ENCODE results near the gene MAN1C1. TPM values are rescaled to one million over a fixed set of nuclear protein-coding genes. Genes with fewer than 3 reads are reported as not detected.

Gene MAN1C1
- total RNA-seq, 1 experiment from 2014 or later, result 1.2 TPM

DNA sequence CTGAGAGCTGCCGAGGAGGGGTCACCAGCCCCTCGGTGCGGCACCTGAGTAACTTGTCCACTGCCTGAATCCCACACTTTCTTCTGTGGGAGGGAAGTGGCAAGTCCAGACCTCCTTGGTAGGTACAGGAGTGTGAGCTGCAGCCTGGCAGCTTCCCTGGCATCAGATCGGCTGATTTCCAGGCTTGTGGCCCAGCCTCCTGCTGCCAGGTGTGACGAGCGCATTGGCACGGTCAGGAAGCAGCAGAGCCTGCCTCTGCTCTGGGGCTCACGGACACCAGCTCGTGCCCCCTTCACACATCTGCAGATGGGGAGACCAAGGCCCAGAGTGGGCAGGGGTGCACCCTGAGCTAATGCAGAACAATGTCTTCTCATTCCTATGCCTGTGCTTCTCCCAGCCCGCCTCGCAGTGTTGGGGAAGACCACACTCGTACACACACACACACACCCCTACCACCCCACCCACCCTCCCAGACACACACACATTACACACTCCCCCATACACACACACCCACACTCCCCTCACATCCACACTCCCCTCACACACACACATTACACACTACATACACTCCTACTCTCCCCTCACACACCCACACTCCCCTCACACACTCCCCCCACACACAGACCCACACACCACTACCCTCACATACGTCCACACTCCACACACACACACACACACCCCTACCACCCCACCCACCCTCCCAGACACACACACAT, 150.3 kb downstream of the MAN1C1 start:
- no peak for DNase-seq (ENCODE audit: low read depth, low spot score)
- TF ChIP-seq POLR2A (IDR thresholded peaks at IDR 0.05; ENCODE audit: borderline replicate concordance, extremely low read depth, insufficient read depth, insufficient read length) (no peak), EGR1 (IDR thresholded peaks at IDR 0.05; ENCODE audit: low read depth) (no peak), ZNF274 (IDR thresholded peaks at IDR 0.05; ENCODE audit: low read depth, low read length) (no peak), CEBPB (IDR thresholded peaks at IDR 0.05; ENCODE audit: low read depth) (no peak), CBX3 (IDR thresholded peaks at IDR 0.05; ENCODE audit: low read depth) (no peak), RAD21 (IDR thresholded peaks at IDR 0.05; ENCODE audit: low read depth) (no peak)
- TF ChIP-seq, protein P1, sequence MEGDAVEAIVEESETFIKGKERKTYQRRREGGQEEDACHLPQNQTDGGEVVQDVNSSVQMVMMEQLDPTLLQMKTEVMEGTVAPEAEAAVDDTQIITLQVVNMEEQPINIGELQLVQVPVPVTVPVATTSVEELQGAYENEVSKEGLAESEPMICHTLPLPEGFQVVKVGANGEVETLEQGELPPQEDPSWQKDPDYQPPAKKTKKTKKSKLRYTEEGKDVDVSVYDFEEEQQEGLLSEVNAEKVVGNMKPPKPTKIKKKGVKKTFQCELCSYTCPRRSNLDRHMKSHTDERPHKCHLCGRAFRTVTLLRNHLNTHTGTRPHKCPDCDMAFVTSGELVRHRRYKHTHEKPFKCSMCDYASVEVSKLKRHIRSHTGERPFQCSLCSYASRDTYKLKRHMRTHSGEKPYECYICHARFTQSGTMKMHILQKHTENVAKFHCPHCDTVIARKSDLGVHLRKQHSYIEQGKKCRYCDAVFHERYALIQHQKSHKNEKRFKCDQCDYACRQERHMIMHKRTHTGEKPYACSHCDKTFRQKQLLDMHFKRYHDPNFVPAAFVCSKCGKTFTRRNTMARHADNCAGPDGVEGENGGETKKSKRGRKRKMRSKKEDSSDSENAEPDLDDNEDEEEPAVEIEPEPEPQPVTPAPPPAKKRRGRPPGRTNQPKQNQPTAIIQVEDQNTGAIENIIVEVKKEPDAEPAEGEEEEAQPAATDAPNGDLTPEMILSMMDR (IDR thresholded peaks at IDR 0.05 in 2 of 3, conservative IDR thresholded peaks at IDR 0.05 in 1 of 3; ENCODE audit: borderline replicate concordance in 1 of 3, insufficient read depth in 1 of 3, low read depth in 2 of 3, low read length in 2 of 3), result no peak
- TF ChIP-seq, protein P2, sequence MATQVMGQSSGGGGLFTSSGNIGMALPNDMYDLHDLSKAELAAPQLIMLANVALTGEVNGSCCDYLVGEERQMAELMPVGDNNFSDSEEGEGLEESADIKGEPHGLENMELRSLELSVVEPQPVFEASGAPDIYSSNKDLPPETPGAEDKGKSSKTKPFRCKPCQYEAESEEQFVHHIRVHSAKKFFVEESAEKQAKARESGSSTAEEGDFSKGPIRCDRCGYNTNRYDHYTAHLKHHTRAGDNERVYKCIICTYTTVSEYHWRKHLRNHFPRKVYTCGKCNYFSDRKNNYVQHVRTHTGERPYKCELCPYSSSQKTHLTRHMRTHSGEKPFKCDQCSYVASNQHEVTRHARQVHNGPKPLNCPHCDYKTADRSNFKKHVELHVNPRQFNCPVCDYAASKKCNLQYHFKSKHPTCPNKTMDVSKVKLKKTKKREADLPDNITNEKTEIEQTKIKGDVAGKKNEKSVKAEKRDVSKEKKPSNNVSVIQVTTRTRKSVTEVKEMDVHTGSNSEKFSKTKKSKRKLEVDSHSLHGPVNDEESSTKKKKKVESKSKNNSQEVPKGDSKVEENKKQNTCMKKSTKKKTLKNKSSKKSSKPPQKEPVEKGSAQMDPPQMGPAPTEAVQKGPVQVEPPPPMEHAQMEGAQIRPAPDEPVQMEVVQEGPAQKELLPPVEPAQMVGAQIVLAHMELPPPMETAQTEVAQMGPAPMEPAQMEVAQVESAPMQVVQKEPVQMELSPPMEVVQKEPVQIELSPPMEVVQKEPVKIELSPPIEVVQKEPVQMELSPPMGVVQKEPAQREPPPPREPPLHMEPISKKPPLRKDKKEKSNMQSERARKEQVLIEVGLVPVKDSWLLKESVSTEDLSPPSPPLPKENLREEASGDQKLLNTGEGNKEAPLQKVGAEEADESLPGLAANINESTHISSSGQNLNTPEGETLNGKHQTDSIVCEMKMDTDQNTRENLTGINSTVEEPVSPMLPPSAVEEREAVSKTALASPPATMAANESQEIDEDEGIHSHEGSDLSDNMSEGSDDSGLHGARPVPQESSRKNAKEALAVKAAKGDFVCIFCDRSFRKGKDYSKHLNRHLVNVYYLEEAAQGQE (IDR thresholded peaks at IDR 0.05; ENCODE audit: low read depth), result no peak
- TF ChIP-seq, protein P3, sequence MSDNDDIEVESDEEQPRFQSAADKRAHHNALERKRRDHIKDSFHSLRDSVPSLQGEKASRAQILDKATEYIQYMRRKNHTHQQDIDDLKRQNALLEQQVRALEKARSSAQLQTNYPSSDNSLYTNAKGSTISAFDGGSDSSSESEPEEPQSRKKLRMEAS (IDR thresholded peaks at IDR 0.05), result no peak
- H3K4me1 ChIP-seq (ENCODE audit: control insufficient read depth in 1 of 2, insufficient read depth in 2 of 2, low read length in 2 of 2), result no peaks in the 10 kb centered on the region
- H3K4me3 ChIP-seq (replicated peaks in 1 of 2; ENCODE audit: low read depth in 1 of 2, low read length in 2 of 2), result no peak overlapping the region
- H3K9me3 ChIP-seq (ENCODE audit: control insufficient read depth in 1 of 2, insufficient read depth in 1 of 2, low read depth in 1 of 2, low read length in 2 of 2), result no peaks in the 10 kb centered on the region
- no peaks in the 10 kb centered on the region for H3K9me2 ChIP-seq (ENCODE audit: insufficient read depth)
- no peak overlapping the region for H2AFZ ChIP-seq (ENCODE audit: low read depth, low read length, poor library complexity, severe bottlenecking)
- no TSS peak for BruUV-seq (replicated peaks)
- no peaks in the 10 kb centered on the region for H3K27me3 ChIP-seq (ENCODE audit: insufficient read depth, low read length)
- RAD21 ChIA-PET (ENCODE audit: low non-redundant PET in 1 of 2, low total read pairs in 2 of 2, uncharacterized antibody in 2 of 2, unreplicated experiment in 2 of 2), result no interaction called here
- no peak overlapping the region for H3K27ac ChIP-seq (ENCODE audit: low read depth, low read length)
- intact Hi-C loops (cut with micrococcal nuclease), result no loop called here
- POLR2A ChIA-PET, result no interaction called here
- H3K9ac ChIP-seq (ENCODE audit: low read length), result no peak overlapping the region
- CTCF ChIA-PET, result no interaction called here
- H4K20me1 ChIP-seq (ENCODE audit: insufficient read depth), result no peaks in the 10 kb centered on the region
- no peak overlapping the region for H3K4me2 ChIP-seq (ENCODE audit: low read length)
- H3K36me3 ChIP-seq (ENCODE audit: control insufficient read depth in 1 of 2, insufficient read depth in 2 of 2, low read length in 2 of 2), result no peaks in the 10 kb centered on the region
- no peak for ATAC-seq
- no peaks in the 10 kb centered on the region for H3K79me2 ChIP-seq (ENCODE audit: insufficient read depth, low read length)

Data from HCT116 (cell line).